GM21367 (cell line): ENCODE data around the gene EIF5AL1.
A peak's percentile ranks its signal among the peaks of the same experiment; 100 is the strongest.
"Not testable (repeated sequence)": the region's sequence is repeated elsewhere in the genome, so short reads cannot be mapped to it uniquely, and the experiment has no call there.

Source experiments
- ATAC-seq: cut with Tn5 transposase; IDR thresholded peaks from one replicate; pipeline ENCODE4 v1.9.1; 2021; ENCODE audit not compliant: unreplicated experiment

Gene EIF5AL1

GRCh38 chr10:79487296-79488194 lies 24.8 kb upstream of the EIF5AL1 start:
- peak; percentile 85 for ATAC-seq

DNA sequence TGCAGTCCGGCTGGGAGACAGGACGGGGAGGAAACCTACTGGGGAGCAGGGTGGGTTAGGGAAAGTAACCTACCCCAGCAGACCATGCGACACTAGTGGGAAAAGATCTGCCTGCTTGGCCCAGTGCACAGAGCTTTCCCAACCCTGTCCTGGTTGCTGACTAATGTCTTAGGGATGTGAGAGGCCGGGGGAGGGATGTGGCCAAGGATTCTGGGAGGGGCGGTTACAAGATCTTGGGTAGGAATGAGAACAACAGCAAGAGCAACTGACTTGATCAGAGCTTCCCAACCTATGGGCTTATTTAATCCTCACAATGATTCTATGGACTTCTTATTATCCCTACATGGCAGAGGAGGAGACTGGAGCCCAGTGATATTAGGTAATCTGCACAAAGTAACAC lies 24.0 kb upstream of the EIF5AL1 start:
- ATAC-seq, result no peak

DNA sequence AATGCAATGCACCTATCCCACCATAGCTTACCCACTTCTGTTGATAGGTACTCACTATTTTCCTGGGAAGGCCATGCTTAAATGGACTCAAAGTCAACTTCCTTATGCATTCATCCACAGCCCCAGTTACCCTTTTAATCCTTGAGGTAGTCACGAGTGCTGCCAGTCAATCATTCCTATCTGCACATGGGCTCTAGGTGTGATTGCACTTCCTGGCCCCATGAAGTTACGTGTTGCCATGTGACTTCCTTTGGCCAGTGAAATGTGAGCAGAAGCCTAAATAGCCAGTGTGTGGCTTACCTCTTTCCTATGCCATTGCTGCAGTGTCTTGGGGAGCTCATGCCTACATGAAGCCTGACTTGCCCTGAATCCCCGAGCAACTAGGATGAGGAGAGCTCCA lies 23.5 kb upstream of the EIF5AL1 start:
- no peak for ATAC-seq

DNA sequence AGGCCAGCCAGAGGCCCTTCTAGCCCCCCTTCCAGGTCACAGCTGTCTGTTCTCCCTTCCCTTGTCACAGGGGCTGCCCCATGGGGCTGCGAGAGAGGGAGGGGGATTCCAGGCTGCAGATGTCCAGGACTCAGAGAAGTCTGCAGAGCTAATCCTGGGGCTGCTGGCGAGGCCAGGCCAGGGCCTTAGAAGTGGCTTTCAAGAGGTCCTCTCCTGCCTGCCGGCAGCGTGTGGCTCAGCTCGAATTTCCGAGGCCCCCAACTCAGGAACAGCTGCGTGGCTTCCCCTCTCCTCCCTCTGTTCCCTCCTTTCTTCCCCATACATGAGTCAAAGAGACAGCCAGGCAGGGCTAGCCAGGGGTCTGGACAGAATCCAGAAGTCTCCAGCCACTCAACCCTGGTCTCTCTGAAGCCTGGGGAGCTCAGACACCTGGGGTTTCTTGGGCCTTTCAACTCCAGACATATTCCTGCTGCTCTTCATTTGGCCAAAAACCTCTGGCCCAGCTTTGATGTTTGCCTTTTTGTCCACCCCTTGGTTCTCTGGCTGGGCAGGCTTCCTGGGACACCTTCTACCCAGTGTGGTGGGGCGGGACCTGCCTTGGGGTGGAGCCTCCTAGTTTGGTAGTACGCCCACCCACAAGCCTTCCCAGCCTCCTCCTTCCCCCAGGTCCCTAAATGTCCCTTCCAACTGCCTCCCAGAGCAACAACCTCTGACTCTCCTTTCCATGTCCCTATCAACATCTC lies 21.8 kb upstream of the EIF5AL1 start:
- no peak for ATAC-seq

- no peak for ATAC-seq
These were observed 21.0 kb upstream of the EIF5AL1 start for GRCh38 chr10:79491143-79491835.

DNA sequence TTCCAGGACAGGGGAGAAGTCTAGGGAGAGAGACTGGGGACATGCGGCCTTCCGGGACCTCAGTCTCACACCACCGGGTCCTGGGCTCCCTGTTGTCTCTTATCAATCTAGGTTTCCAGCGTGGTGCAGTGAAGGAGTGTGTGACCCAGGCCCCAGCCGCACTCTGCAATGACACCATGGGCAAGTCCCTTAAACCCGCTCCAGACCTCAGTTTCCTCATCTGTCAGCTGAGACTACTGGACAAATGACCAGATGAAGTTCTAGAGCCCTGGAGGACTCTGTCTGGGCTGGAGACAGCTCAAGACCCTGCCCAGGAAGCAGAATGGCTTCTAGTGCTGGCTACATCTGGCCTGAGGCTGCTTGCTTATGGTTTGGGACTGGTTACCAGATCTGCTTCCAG lies 20.1 kb upstream of the EIF5AL1 start:
- no peak for ATAC-seq

DNA sequence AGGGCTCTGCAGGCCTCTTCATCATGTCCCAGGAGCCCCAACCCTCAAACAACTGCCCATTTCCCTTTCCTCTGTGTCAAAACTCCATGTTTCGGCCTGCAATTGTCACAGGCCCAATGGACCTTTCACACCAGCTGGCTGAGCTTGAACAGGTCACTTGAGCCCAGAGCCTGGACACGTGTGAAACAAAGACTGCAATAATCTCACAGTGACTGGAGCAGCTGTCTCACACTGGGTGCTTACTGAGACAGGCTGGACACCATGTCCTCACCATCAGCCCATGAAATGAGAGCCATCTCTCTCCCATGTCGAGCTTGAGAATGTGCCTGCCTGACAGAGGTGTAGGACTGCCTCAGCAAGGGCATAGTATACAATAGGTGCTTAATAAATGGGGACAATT lies 19.5 kb upstream of the EIF5AL1 start:
- ATAC-seq, result no peak

DNA sequence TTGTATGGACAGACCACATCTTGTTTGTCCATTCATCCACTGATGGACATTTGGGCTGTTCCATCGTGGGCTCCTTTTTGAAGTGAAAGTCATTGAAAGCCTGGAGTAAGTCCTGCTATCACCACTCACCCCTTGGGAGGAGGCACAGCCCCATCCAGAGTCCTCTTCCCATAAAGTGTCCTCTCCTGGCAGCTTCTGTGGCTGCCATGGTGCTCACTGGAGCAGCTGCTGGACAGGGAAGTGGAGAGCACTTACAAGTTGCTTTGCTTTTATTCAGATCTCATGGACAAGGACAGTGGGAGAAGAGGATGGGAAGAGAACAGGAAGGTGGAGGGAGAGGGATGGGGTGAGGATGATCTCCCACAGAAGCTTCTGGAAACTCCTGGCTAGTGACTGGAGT lies 18.5 kb upstream of the EIF5AL1 start:
- no peak for ATAC-seq

DNA sequence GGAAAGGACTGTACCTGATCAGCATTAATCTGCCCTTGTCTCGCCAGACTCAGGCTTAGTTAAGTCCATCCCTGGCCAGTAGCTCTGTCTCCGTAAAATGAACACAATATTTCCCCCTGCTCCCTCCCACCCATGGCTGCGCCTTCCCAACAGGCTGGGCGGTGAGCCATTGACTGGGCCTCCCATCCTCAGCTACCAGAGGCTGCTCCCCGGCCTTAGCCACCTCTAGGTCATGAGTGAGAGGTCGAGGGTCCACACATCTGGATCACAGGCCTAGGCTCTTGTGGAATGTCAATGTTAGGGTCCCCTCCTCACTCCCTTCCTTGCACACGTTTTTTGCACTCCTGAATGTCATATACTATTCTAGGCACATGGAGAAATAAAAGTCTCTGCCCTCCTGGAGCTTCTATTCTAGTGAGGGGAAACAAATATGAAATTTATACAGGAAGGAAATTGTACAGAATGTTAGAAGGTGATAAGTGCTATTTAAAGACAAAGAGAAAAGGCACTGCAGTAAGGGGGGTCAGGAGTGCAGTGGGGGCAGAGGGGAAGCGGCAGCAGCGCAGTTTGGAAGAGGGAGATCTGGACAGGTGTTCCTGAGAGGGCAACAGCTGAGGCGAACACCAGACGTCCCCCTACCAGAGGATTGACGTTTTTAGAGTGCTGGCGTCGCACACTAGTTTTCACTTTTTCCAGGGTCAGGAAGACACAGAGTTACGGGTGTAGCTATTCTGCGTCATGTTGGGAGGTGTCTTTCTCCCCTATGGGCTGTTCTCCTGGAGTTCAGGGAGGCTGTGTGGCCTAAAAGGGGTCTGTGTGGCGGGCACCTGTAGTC lies 17.2 kb upstream of the EIF5AL1 start:
- ATAC-seq, result no peak

- ATAC-seq, result no peak
These were observed 16.5 kb upstream of the EIF5AL1 start for GRCh38 chr10:79495791-79496190.

GRCh38 chr10:79496896-79497295 lies 15.4 kb upstream of the EIF5AL1 start:
- ATAC-seq, result no peak

DNA sequence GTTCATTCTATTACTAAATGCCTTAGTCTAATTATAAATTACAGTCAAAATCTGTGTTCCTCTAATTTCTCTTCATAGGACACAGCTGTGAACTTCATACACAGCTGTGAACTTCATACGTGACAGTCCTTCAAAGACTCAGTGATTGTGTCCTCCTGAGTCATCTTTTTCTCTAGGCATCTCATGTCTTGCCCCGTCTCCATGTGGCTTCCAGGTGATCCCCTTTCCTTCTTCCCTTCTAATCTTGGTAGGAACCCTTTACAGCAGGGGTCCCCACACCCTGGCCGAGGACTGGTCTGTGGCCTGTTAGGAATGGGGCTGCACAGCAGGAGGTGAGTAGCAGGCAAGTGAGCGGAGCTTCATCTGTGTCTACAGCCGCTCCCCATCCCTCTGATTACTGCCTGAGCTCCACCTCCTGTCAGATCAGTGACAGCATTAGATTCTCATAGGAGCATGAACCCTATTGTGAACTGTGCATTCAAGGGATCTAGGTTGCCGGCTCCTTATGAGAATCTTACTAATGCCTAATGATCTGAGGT lies 14.0 kb upstream of the EIF5AL1 start:
- ATAC-seq, result no peak

GRCh38 chr10:79502561-79503309 lies 9.6 kb upstream of the EIF5AL1 start:
- ATAC-seq, result no peak

DNA sequence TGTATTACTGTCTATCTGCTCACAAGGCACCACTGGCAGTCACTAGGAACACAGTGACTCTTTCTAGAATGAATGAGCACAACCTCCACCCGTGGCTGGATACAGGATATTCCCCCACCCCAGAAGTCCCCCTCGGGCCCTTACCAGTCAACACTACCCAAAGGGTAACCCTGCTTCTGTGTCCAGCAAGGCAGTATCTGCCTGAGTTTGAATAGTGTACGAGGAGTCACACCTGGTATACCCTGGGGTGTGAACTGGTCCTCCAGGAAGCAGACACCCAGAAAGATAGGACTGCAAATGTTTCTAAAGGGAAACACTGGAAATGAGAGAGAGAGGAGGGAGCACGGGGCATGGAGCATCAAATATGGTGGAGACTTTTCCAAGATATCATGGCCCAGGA lies 8.5 kb upstream of the EIF5AL1 start:
- ATAC-seq, result not testable (repeated sequence)

GRCh38 chr10:79504483-79504882 lies 7.8 kb upstream of the EIF5AL1 start:
- ATAC-seq, result not testable (repeated sequence)

DNA sequence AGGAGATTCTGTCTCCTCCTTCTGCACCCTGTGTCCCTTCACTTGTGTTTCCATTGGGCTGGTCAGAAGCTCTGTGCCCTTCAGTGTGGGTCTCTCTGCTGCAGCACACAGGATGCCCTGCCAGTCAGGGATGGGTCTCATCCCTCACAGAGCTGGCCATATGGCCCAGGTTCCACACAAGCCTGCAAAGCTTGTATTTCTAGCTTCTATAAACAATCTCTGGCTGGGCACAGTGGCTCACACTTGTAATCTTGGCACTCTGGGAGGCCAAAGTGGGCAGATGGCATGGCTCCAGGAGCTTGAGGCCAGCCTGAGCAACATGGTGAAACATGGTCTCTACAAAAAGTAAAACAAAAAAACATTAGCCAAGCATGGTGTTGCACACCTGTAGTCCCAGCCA lies 7.0 kb upstream of the EIF5AL1 start:
- not testable (repeated sequence) for ATAC-seq

- ATAC-seq, result no peak
These were observed 6.5 kb upstream of the EIF5AL1 start for GRCh38 chr10:79505829-79506228.

DNA sequence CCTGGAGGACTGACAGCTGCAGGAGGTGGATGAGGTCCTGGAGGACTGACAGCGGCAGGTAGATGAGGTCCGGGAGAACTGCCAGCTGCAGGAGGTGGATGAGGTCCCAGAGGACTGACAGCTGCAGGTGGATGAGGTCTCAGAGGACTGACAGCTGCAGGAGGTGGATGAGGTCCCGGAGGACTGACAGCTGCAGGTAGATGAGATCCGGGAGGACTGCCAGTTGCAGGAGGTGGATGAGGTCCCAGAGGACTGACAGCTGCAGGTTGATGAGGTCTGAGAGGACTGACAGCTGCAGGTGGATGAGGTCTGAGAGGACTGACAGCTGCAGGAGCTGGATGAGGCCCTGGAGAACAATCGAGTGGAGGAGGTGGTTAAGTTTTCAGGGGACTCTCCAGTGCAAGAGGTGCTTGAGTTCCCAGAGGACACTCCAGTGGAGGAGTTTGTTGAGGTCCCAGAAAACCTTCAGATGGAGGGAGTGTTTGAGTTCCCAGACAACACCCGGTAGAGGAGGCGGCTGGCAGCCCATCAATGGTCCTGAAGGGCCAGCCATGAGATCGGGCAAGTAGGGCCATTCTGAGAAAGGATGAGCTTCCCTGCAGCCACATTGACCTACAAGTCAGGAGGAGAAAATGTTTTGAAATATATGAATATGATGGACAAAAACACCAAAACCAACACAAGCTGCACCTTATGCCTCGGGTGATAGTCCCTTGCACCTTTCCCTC lies 4.7 kb upstream of the EIF5AL1 start:
- no peak for ATAC-seq

GRCh38 chr10:79508245-79508644 lies 4.1 kb upstream of the EIF5AL1 start:
- not testable (repeated sequence) for ATAC-seq
